Coronary artery (tissue), 2 donors: ENCODE data around the gene GPR180.

ENCODE experiments used
- DNase-seq: peaks from one replicate; pipeline ENCODE4 v3.0.0-alpha.2; 2017; ENCODE audit warnings: low spot score
- H3K27ac ChIP-seq, 2 donors: fragments of 200-600 bp; sonication (generic); one replicate each; pipeline ENCODE4 v1.5.1; 2016 to 2019
- H3K4me3 ChIP-seq: fragments of 200-600 bp; sonication (generic); 2 replicates; pipeline ENCODE4 v1.5.1; 2016; ENCODE audit warnings: mild to moderate bottlenecking, moderate library complexity
- TF ChIP-seq, protein P1 (sequence below): fragments of 200-600 bp; sonication (generic); IDR thresholded peaks from one replicate; pipeline ENCODE4 v1.5.1; 2019; ENCODE audit warnings: antibody characterized with exemption

The GPR180 gene

DNA sequence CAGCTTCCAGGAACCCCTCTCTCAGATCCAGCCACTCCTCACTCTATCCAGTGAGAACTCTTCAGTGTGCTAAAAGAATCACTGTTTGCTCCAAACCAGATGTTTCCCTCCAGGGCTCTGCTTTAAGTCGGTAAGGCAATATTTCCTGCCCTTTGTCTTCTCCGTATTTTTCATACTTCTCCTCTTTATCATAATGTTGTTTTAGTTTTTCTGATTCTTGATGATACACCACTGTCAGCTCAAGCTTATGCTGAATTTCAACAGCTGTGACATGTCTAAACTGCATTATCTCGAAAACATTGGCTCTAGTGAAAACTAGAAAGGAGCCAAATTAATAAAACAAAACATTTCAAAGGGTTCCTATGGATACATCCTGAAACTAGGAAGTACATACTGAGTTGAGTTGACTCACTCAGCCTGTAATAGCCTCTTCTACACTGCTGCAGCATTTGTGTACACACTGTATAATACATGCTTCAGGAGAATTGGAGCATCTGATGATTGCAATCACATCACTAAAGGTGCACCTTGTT lies 39.8 kb downstream of the GPR180 start:
- DNase-seq = no peak
- TF ChIP-seq, protein P1, sequence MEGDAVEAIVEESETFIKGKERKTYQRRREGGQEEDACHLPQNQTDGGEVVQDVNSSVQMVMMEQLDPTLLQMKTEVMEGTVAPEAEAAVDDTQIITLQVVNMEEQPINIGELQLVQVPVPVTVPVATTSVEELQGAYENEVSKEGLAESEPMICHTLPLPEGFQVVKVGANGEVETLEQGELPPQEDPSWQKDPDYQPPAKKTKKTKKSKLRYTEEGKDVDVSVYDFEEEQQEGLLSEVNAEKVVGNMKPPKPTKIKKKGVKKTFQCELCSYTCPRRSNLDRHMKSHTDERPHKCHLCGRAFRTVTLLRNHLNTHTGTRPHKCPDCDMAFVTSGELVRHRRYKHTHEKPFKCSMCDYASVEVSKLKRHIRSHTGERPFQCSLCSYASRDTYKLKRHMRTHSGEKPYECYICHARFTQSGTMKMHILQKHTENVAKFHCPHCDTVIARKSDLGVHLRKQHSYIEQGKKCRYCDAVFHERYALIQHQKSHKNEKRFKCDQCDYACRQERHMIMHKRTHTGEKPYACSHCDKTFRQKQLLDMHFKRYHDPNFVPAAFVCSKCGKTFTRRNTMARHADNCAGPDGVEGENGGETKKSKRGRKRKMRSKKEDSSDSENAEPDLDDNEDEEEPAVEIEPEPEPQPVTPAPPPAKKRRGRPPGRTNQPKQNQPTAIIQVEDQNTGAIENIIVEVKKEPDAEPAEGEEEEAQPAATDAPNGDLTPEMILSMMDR = no peak
- H3K27ac ChIP-seq = no peak overlapping the region
- no peak overlapping the region for H3K4me3 ChIP-seq

DNA sequence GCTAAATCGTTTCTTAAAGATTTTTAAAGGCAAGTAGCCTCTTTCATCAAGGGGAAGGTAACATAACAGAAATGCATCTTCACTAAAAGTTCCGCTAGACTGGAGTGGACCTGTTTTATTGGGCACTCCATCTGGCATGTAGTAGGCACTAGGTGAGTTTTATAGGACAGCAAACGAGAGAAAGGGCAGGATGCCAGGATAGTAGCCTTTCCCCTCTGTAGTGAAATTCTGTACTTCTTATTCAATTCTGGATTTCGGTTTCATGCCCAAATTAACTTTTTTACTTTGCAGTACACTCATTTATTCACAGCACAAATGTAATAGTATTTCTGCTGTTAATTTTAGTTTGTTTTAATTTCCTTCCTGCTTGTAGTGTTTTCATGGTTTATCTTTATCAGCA lies 45.2 kb downstream of the GPR180 start:
- no peak overlapping the region for H3K4me3 ChIP-seq
- no peak overlapping the region for H3K27ac ChIP-seq
- DNase-seq = no peak
- TF ChIP-seq, protein P1 = no peak

DNA sequence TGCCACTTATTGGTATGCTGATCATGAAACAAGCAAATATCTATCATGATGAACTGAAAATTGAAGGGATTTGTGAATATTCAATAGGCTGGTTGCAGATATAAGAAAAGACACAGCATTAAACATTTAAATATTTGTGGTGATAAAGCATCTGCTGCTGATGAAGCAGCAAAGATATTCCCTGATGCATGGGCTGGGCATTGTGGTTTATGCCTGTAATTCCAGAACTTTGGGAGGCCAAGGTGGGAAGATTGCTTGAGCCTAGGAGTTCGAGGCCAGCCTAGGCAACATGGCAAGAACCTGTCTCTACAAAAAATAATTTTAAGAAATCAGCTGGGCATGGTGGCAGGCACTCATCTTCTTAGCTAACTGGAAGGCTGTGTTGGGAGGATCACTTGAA lies 54.5 kb downstream of the GPR180 start:
- DNase-seq = no peak
- Histone ChIP-seq H3K27ac (no peak overlapping the region), H3K4me3 (no peak overlapping the region)
- TF ChIP-seq, protein P1 = no peak

DNA sequence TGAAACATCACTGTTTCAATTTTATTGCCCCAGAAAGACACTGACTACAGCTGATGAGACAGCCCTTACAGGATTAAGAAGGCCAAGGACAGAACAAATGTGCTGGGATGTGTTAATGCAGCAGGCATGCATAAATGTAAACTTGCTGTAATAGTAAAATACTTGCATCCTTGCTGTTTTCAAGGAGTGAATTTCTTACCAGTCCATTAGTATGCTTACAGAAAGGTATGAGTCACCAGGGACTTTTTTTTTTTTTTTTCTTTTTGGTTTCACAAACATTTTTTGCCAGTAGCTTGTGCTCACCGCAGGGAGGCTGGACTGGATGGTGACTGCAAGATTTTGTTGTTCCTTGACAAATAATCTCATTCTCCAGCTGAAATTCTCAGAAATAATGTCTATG lies 55.1 kb downstream of the GPR180 start:
- no peak for DNase-seq
- Histone ChIP-seq H3K27ac (no peak overlapping the region), H3K4me3 (no peak overlapping the region)
- TF ChIP-seq, protein P1 = no peak

DNA sequence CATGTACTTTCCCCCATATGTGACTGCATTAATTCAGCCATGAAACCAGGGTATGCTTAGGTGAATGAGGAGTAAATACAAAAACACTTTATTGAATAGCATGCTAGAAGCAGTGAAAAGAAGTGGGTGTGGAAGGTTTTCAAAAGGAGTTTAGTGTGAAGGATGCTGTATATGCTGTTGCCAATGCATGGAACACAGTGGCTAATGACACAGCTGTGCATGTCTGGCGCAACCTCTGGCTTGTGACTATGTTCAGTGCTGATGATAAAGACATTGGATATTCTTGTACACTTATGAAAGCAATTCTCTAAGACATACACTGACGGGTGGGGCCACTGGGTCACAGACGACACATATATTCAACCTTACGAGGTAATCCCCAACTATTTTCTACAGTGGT lies 55.5 kb downstream of the GPR180 start:
- H3K27ac ChIP-seq = no peak overlapping the region
- no peak overlapping the region for H3K4me3 ChIP-seq
- no peak for DNase-seq
- TF ChIP-seq, protein P1 = no peak

DNA sequence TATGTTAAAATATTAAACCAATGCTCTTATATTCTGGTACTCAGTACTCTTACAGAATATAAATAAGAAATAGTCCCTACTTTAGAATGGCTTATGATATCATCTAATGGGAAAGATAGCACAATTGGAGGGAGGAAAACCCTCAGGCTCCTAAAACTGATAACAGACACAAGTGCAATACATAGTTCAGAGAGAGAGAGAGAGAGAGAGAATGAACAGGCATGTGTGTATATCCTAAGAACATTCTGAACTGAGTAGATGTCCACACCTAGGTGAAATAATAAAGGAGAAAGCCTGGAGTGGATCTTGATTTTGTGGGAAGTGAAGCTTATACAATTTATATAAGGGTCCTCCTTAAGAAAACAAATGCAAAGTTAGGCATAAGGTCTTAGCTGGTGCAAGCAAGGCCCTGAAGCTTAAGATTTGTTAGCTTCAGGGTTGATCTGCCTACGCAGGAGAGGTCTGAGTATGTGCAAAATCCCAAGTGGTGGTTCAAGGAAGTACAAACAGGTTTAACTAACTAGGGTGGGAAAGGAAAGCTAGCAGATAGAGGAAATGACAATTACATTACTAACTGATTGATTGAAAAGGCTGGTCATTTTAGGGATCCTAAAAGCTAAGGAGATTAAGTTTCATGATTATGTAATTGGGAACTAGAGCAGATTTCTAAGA lies 57.4 kb downstream of the GPR180 start:
- TF ChIP-seq, protein P1 = no peak
- no peak for DNase-seq
- H3K4me3 ChIP-seq = no peak overlapping the region
- H3K27ac ChIP-seq = no peak overlapping the region

DNA sequence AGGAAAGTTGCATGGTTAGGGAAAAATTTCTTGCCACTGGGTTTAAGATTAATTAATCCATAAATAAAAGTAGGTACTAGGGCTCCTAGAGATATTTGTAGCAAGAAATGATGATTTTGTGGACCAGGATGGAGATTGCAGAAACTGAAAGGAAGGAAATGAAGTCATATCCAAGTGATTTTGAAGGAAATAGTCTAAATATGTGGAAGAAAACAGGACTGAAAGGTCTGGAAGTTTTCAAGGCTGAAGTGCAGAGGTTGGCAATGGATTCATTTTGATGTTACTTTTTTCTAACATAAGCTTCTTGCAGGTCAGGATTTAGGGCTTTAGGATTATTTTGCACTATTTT lies 57.9 kb downstream of the GPR180 start:
- Histone ChIP-seq H3K4me3 (no peak overlapping the region), H3K27ac (no peak overlapping the region)
- TF ChIP-seq, protein P1 = no peak
- no peak for DNase-seq
